Suppressor macrophage (primary cell): Measurements from ENCODE around the gene RPL5.

Experiments
- DNase-seq, 4 experiments: peaks; one replicate each; pipeline ENCODE4 v3.0.0-alpha.2; 2020 to 2022

Gene RPL5

DNA sequence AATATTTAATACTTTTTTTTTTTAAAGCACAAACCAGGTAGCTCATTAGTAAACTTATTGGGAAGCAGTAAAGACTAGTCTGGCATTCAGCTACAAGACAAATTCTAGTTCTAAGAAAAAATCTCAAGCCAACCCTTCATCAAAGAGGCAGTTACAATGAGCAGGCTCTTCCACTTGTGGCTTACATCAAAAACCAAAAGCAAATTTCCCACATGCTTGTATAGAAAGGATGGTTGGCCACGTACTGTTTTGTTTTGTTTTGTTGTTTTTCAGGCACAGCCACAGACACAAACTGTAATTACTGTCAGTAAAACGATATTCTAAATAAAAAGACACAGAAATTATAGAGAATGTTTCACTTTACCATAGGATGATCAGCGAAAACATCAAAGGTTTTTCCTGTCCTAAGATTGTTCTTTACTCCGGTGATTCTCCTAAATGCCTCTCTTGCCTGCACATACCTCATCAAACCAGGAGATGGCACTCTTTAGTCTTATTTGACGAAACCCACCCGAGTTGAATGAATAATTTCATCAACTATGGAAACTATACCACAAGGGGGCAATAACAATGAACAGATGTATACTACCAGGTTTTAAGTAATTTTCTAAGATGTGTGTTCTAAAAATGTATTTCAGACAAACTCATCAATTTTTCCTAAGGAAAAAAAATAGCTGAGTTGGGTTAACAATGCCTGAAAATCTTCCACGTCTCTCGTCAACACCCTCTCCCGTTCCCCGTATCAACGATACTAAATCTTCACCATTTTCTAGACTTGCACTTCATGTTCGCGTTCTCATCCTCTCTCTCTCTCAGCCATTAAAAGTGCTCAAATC lies 26.9 kb downstream of the RPL5 start:
- peak; percentile 75 to 91 (median 82) for DNase-seq

GRCh38 chr1:92859400-92860039 lies 27.7 kb downstream of the RPL5 start:
- no peak for DNase-seq

DNA sequence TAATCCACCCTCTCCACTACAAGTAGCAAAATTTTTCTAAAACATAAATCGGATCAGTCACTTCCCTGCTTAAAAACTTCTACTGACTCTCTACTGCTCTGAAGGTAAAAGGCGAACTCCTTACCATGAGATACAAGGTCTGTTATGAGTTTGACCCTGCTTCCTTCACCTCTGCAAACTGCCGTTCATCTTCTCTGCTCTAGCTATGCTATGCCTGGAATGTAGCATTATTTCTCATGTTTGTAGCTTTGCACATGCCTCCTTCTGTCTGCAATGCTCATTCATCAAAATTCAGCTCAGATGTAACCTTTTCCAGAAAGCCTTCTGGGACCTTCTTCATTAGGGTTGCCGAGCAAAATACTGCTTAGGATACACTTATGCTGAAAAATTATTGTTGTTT lies 30.8 kb downstream of the RPL5 start:
- DNase-seq = no peak

- DNase-seq = peak in 2 of 4 experiments; percentile 14 to 19
Observed at GRCh38 chr1:92864131-92864530, 32.3 kb downstream of the RPL5 start.

- DNase-seq = no peak
Observed at GRCh38 chr1:92870591-92870990, 38.8 kb downstream of the RPL5 start.

DNA sequence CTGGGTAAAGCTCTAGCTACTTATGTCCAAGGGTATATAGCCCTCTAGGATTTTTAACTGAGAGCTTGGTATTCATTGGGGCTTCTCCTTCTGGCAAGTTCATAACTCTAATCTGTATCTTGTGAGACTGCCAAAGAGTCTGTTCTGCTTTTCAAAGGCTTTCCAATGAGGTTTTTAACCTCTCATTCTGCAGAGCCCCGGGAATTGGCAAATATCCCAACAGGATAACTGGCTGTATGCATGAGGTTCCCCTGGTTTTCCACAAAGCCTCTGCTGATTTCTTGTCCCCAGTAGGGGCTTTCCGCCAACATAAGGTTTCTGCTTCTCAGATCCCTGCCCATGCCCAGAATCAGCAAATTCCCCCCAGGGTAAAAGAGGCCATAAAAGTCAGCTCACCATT lies 40.9 kb downstream of the RPL5 start:
- no peak for DNase-seq

- DNase-seq = no peak
Observed at GRCh38 chr1:92874987-92875386, 43.1 kb downstream of the RPL5 start.

GRCh38 chr1:92876351-92876750 lies 44.5 kb downstream of the RPL5 start:
- DNase-seq = no peak

- DNase-seq = no peak
Observed at GRCh38 chr1:92877081-92877711, 45.4 kb downstream of the RPL5 start.

DNA sequence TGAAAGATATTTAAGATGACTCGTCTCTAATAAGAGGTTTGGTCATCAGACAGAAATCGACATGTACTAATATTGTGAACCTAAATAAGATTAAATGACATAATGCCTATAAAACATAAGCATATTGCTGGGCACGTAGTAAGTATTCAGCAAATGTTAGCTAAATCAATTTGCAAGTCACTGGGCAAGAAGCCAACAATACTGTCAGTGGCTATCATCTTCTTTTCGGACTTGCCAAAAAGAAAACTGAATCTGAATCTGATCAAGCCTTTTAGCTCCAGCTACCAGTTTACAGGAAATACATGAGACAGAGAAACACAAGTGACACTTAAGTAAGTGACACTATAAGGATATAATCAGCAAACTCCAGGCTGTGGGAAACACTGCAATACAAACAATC lies 46.0 kb downstream of the RPL5 start:
- DNase-seq = no peak

DNA sequence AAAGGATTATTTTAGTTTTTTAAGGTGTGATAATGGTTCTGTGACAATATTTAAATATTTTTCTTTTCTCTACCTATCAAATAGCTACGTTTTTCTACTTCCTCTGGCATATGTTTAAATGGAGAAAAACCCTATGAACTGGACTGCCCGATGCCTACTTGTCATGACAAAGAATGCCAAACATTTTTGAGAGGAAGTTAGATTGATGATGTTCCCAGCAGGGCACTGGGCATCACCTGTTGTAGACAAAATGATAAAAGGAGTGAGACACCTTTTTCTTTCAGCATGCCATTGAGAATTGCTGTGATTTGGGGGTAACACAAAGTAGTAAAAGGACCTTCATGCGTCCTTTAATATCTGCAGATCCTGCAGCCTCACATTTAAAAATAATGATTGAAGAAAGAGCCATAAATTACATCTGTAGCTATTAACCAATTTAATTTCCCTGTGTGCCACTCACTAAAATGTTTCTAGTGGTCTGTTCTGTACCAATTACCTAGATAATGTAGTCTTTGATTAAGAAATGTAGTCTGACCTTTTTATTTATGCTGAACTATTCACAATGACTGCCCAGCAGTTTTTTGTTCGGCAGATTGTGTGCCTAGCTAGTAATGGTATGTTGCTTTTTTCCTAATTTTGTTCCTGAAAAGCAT lies 47.6 kb downstream of the RPL5 start:
- no peak for DNase-seq

GRCh38 chr1:92881391-92881790 lies 49.6 kb downstream of the RPL5 start:
- DNase-seq = no peak

DNA sequence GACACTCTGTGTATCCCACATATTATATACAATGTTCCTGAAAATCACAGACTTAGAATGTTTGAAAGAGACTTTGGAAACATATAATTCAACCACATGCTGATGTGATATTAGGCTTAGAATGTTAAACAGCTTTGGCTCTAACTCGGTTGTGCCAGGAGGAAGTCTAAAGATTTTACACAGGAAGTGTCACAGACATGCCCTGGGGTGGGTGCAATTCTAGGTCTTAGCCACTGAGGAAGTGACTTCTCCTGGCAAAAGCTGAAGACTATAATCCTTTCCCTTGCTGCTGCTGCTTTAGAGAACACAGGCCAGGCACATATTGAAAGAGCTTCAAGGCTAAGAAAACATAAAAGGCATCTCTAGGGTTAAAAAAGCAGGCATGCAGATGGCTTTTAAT lies 51.0 kb downstream of the RPL5 start:
- DNase-seq = peak; percentile 67 to 76 (median 70)

- DNase-seq = no peak
Observed at GRCh38 chr1:92883297-92883696, 51.5 kb downstream of the RPL5 start.

GRCh38 chr1:92884195-92884594 lies 52.4 kb downstream of the RPL5 start:
- DNase-seq = no peak

DNA sequence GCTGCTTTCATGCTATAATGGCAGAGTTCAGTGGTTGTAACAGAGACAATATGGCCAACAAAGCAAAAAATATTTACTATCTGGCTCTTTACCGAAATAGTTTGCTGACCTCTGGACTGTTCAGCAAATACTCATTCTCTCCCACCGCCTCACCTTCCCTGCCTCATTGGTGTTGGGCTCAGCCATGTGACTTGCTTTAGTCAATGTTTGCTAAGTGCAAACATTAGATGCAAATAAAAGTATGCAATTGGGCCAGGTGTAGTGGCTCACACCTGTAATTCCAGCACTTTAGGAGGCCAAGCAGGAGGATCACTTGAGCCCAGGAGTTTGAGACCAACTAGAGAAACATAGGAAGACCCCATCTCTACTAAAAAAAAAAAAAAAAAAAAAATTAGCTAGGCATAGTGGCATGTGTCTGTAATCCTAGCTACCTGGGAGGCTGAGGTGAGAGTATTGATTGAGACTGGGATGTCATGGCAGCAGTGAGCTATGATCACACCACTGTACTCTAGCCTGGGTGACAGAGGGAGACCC lies 55.1 kb downstream of the RPL5 start:
- DNase-seq = no peak

- DNase-seq = no peak
Observed at GRCh38 chr1:92887465-92887864, 55.6 kb downstream of the RPL5 start.
